Neural progenitor cell (in vitro differentiated cells): ENCODE measurements around the gene SPATA3. TPM values are rescaled to one million over a fixed set of nuclear protein-coding genes. Genes with fewer than 3 reads are reported as not detected.
A peak's percentile ranks its signal among the peaks of the same experiment; 100 is the strongest.

Source experiments
- DNase-seq: peaks from one replicate; pipeline ENCODE4 v3.0.0-alpha.2; 2016; ENCODE audit warnings: low spot score
- H2AFZ ChIP-seq: fragments of 200-600 bp; sonication (generic); replicated peaks from 2 replicates; pipeline ENCODE4 v1.6.1; 2016; ENCODE audit warnings: antibody characterized with exemption
- H3F3A ChIP-seq: fragments of 200-600 bp; sonication (generic); 2 replicates; pipeline ENCODE4 v1.6.1; 2016; ENCODE audit warnings: antibody characterized with exemption, low read depth
- H3K27ac ChIP-seq: fragments of 200-600 bp; sonication (generic); 2 replicates; pipeline ENCODE4 v1.5.1; 2016; ENCODE audit warnings: mild to moderate bottlenecking
- H3K27me3 ChIP-seq: fragments of 200-600 bp; sonication (generic); 2 replicates; pipeline ENCODE4 v1.6.1; 2016; ENCODE audit warnings: mild to moderate bottlenecking, moderate library complexity
- H3K36me3 ChIP-seq: fragments of 200-600 bp; sonication (generic); 2 replicates; pipeline ENCODE4 v1.5.1; 2016
- H3K4me1 ChIP-seq: fragments of 200-600 bp; sonication (generic); 2 replicates; pipeline ENCODE4 v1.6.1; 2016; ENCODE audit warnings: mixed run types
- H3K4me2 ChIP-seq: fragments of 200-600 bp; sonication (generic); 2 replicates; pipeline ENCODE4 v1.6.1; 2016
- H3K4me3 ChIP-seq: fragments of 200-600 bp; sonication (generic); 2 replicates; pipeline ENCODE4 v1.5.1; 2016
- H3K79me2 ChIP-seq: fragments of 200-600 bp; sonication (generic); 2 replicates; pipeline ENCODE4 v1.6.1; 2016; ENCODE audit warnings: low read depth
- H3K9ac ChIP-seq: fragments of 200-600 bp; sonication (generic); 2 replicates; pipeline ENCODE4 v1.6.1; 2016
- H3K9me3 ChIP-seq: fragments of 200-600 bp; sonication (generic); 2 replicates; pipeline ENCODE4 v1.5.1; 2016; ENCODE audit warnings: low read depth
- H4K20me1 ChIP-seq: fragments of 200-600 bp; sonication (generic); 2 replicates; pipeline ENCODE4 v1.6.1; 2016; ENCODE audit warnings: low read depth
- H3K27ac Mint-ChIP-seq: 3 replicates; pipeline ENCODE4 v1.8.0; 2021; ENCODE audit warnings: mixed read lengths
- H3K27me3 Mint-ChIP-seq: 2 replicates; pipeline ENCODE4 v1.8.0; 2022; ENCODE audit warnings: low read depth, mild to moderate bottlenecking, inconsistent platforms, moderate library complexity, mixed read lengths; ENCODE audit not compliant: insufficient read depth
- H3K36me3 Mint-ChIP-seq: 3 replicates; pipeline ENCODE4 v1.8.0; 2021; ENCODE audit warnings: mixed read lengths
- H3K4me1 Mint-ChIP-seq: 3 replicates; pipeline ENCODE4 v1.8.0; 2021; ENCODE audit warnings: mixed read lengths
- H3K4me3 Mint-ChIP-seq: 3 replicates; pipeline ENCODE4 v1.8.0; 2021; ENCODE audit warnings: mild to moderate bottlenecking, moderate library complexity, mixed read lengths
- H3K9me3 Mint-ChIP-seq: 3 replicates; pipeline ENCODE4 v1.8.0; 2020; ENCODE audit warnings: mixed read lengths
- CTCF ChIP-seq: fragments of 200-600 bp; sonication (generic); IDR thresholded peaks from 2 replicates; pipeline ENCODE4 v1.5.1; 2017; ENCODE audit warnings: antibody characterized with exemption, mild to moderate bottlenecking
- EZH2 ChIP-seq: fragments of 200-600 bp; sonication (generic); IDR thresholded peaks from 2 replicates; pipeline ENCODE4 v1.6.1; 2017; ENCODE audit warnings: antibody characterized with exemption, mild to moderate bottlenecking, moderate library complexity
- EZH2phosphoT487 ChIP-seq: fragments of 200-600 bp; sonication (generic); IDR thresholded peaks from 2 replicates; pipeline ENCODE4 v1.6.1; 2017; ENCODE audit warnings: antibody characterized with exemption
- total RNA-seq: library from RNA; depleted of rRNA; stranded (reverse); fragments of >200 nt; gene quantifications from 2 replicates; pipeline ENCODE4 v1.2.3, GENCODE V29; 2015; ENCODE audit warnings: low replicate concordance

Gene SPATA3
- total RNA-seq, 1 donor from 2014 or later: not detected

GRCh38 chr2:231038483-231039293 is 42.8 kb downstream of the SPATA3 start:
- peak overlapping the region; percentile 97 for H3K4me2 ChIP-seq
- H4K20me1 ChIP-seq: no peaks in the 10 kb centered on the region
- no peak overlapping the region for H2AFZ ChIP-seq

GRCh38 chr2:231039294-231039664 is 43.4 kb downstream of the SPATA3 start:
- H3F3A ChIP-seq: peaks cover 14% of the 10 kb centered on the region
- no peak overlapping the region for H3K27ac ChIP-seq
- TF ChIP-seq EZH2phosphoT487: no peak
- H4K20me1 ChIP-seq: no peaks in the 10 kb centered on the region
- Mint-ChIP-seq H3K4me1 (peaks cover 9% of the 10 kb centered on the region), H3K9me3 (no peaks in the 10 kb centered on the region), H3K27ac (no peak overlapping the region), H3K36me3 (no peaks in the 10 kb centered on the region), H3K27me3 (peaks cover 39% of the 10 kb centered on the region), H3K4me3 (peak overlapping the region; percentile 69)
- no peak overlapping the region for H3K9ac ChIP-seq
- no peaks in the 10 kb centered on the region for H3K36me3 ChIP-seq
- peaks cover 73% of the 10 kb centered on the region for H3K27me3 ChIP-seq
- no peak for DNase-seq
- no peaks in the 10 kb centered on the region for H3K79me2 ChIP-seq
- no peaks in the 10 kb centered on the region for H3K9me3 ChIP-seq
- no peak overlapping the region for H3K4me2 ChIP-seq
- no peak overlapping the region for H2AFZ ChIP-seq
- H3K4me1 ChIP-seq: no peaks in the 10 kb centered on the region
- H3K4me3 ChIP-seq: no peak overlapping the region

More at GRCh38 chr2:231038483-231039293, 42.8 kb downstream of the SPATA3 start:
- Histone ChIP-seq H3K9me3 (no peaks in the 10 kb centered on the region), H3K9ac (no peak overlapping the region), H3K27me3 (peaks cover 79% of the 10 kb centered on the region), H3K27ac (no peak overlapping the region), H3F3A (peaks cover 14% of the 10 kb centered on the region), H3K36me3 (no peaks in the 10 kb centered on the region), H3K4me3 (peak overlapping the region; percentile 59), H3K4me1 (no peaks in the 10 kb centered on the region), H3K79me2 (no peaks in the 10 kb centered on the region)
- Mint-ChIP-seq H3K4me3 (peak overlapping the region; percentile 84), H3K36me3 (no peaks in the 10 kb centered on the region), H3K4me1 (peaks cover 9% of the 10 kb centered on the region), H3K27ac (no peak overlapping the region), H3K9me3 (no peaks in the 10 kb centered on the region), H3K27me3 (peaks cover 43% of the 10 kb centered on the region)
- DNase-seq: peak; percentile 28
- TF ChIP-seq EZH2phosphoT487 (peak; percentile 49), EZH2 (peak; percentile 55), CTCF (no peak)

GRCh38 chr2:231039821-231040364 is 44.0 kb downstream of the SPATA3 start:
- TF ChIP-seq CTCF (no peak), EZH2 (no peak), EZH2phosphoT487 (no peak)
- Histone ChIP-seq H3K27ac (no peak overlapping the region), H2AFZ (no peak overlapping the region), H3K79me2 (no peaks in the 10 kb centered on the region), H3K4me2 (no peak overlapping the region), H3K9me3 (no peaks in the 10 kb centered on the region), H3K4me1 (no peaks in the 10 kb centered on the region), H4K20me1 (no peaks in the 10 kb centered on the region), H3K9ac (no peak overlapping the region), H3K4me3 (no peak overlapping the region), H3K27me3 (peaks cover 67% of the 10 kb centered on the region), H3F3A (peaks cover 14% of the 10 kb centered on the region), H3K36me3 (no peaks in the 10 kb centered on the region)
- Mint-ChIP-seq H3K9me3 (no peaks in the 10 kb centered on the region), H3K27me3 (peaks cover 39% of the 10 kb centered on the region), H3K36me3 (no peaks in the 10 kb centered on the region), H3K4me1 (peaks cover 9% of the 10 kb centered on the region), H3K27ac (no peak overlapping the region), H3K4me3 (peak overlapping the region; percentile 69)
- no peak for DNase-seq
